ENCODE results near the gene CAPN15. TPM values are rescaled to one million over a fixed set of nuclear protein-coding genes. Genes with fewer than 3 reads are reported as not detected.

CAPN15 gene
- total RNA-seq, 4 donors from 2014 or later = 24.9 to 44.7 (median 43.3) TPM

GRCh38 chr16:574021-574760 is 46.7 kb downstream of the CAPN15 start:
- Histone ChIP-seq H3K27me3 (no peaks in the 10 kb centered on the region), H3K36me3 (peaks cover 0 to 47% (median 26%) of the 10 kb centered on the region in 4 donors), H3K4me3 (no peak overlapping the region), H3K27ac (replicated peaks in 1 of 4) (no peak overlapping the region), H3K9me3 (no peaks in the 10 kb centered on the region), H3K4me1 (peaks cover 13 to 44% (median 33%) of the 10 kb centered on the region in 4 donors)
- TF ChIP-seq EP300 (IDR thresholded peaks at IDR 0.05) (no peak), POLR2A (IDR thresholded peaks at IDR 0.05; ENCODE audit: low read depth) (no peak), CTCF (IDR thresholded peaks at IDR 0.05) (no peak), POLR2AphosphoS5 (IDR thresholded peaks at IDR 0.05) (no peak)
- 93% methylated on average over 15 of the region's 46 CpGs for WGBS
- intact Hi-C loops (cut with DNase I) = no loop called here
- DNase-seq (ENCODE audit: extremely low spot score) = no peak

- 94% methylated on average over 9 of the region's 36 CpGs for WGBS
- H3K27me3 ChIP-seq = no peaks in the 10 kb centered on the region
- no peak overlapping the region for H3K4me3 ChIP-seq
- peaks cover 0 to 54% (median 30%) of the 10 kb centered on the region in 4 donors for H3K36me3 ChIP-seq
- intact Hi-C loops (cut with DNase I) = loop anchor here (5.0 kb wide), 1 partner anchor 87 kb away; no protein-coding TSS in a partner anchor
- TF ChIP-seq POLR2AphosphoS5 (IDR thresholded peaks at IDR 0.05) = no peak
- no peak for TF ChIP-seq EP300 (IDR thresholded peaks at IDR 0.05)
- no peak for TF ChIP-seq POLR2A (IDR thresholded peaks at IDR 0.05; ENCODE audit: low read depth)
- TF ChIP-seq CTCF (IDR thresholded peaks at IDR 0.05) = no peak
- H3K9me3 ChIP-seq = no peaks in the 10 kb centered on the region
- H3K27ac ChIP-seq (replicated peaks in 1 of 4) = no peak overlapping the region
- H3K4me1 ChIP-seq = peaks cover 9 to 36% (median 26%) of the 10 kb centered on the region in 4 donors
- DNase-seq (ENCODE audit: extremely low spot score) = no peak
These were observed 48.1 kb downstream of the CAPN15 start for GRCh38 chr16:575354-576196.

- intact Hi-C loops (cut with DNase I) = loop anchor here (5.0 kb wide), 1 partner anchor 86 kb away; no protein-coding TSS in a partner anchor
- 85% methylated on average over 10 of the region's 21 CpGs for WGBS
- H3K36me3 ChIP-seq = peaks cover 0 to 60% (median 33%) of the 10 kb centered on the region in 4 donors
- no peak overlapping the region for H3K4me3 ChIP-seq
- H3K27ac ChIP-seq (replicated peaks in 1 of 4) = no peak overlapping the region
- TF ChIP-seq POLR2A (IDR thresholded peaks at IDR 0.05; ENCODE audit: low read depth) = no peak
- H3K27me3 ChIP-seq = no peaks in the 10 kb centered on the region
- DNase-seq (ENCODE audit: extremely low spot score) = no peak
- H3K9me3 ChIP-seq = no peaks in the 10 kb centered on the region
- H3K4me1 ChIP-seq = peaks cover 6 to 29% (median 19%) of the 10 kb centered on the region in 4 donors
These were observed 48.8 kb downstream of the CAPN15 start for GRCh38 chr16:576197-576822.

GRCh38 chr16:576823-577201 is 49.3 kb downstream of the CAPN15 start:
- intact Hi-C loops (cut with DNase I) = loop anchor here (5.0 kb wide), 1 partner anchor 85 kb away; no protein-coding TSS in a partner anchor

More at GRCh38 chr16:576823-577201, 49.3 kb downstream of the CAPN15 start:
- Histone ChIP-seq H3K4me1 (peaks cover 6 to 24% (median 17%) of the 10 kb centered on the region in 4 donors), H3K9me3 (no peaks in the 10 kb centered on the region), H3K27ac (replicated peaks in 1 of 4) (no peak overlapping the region), H3K27me3 (no peaks in the 10 kb centered on the region), H3K36me3 (peaks cover 0 to 59% (median 33%) of the 10 kb centered on the region in 4 donors), H3K4me3 (no peak overlapping the region)
- 61% methylated on average over 8 of the region's 8 CpGs for WGBS
- TF ChIP-seq EP300 (IDR thresholded peaks at IDR 0.05) = no peak
- TF ChIP-seq CTCF (IDR thresholded peaks at IDR 0.05) = no peak
- no peak for TF ChIP-seq POLR2A (IDR thresholded peaks at IDR 0.05; ENCODE audit: low read depth)
- no peak for TF ChIP-seq POLR2AphosphoS5 (IDR thresholded peaks at IDR 0.05)
- no peak for DNase-seq (ENCODE audit: extremely low spot score)

Data from esophagus muscularis mucosa (tissue), 4 donors.